SH-SY5Y (cell line): Measurements from ENCODE around the gene EXOC7.

Experiments used
- GATA2 ChIP-seq: IDR thresholded peaks from 2 replicates; pipeline ENCODE4 v1.6.1; 2011; ENCODE audit warnings: mild to moderate bottlenecking, low read depth, low read length
- GATA3 ChIP-seq: IDR thresholded peaks from 2 replicates; pipeline ENCODE4 v1.6.1; 2011; ENCODE audit warnings: low read depth, mild to moderate bottlenecking, low read length, moderate library complexity

GRCh38 chr17:76040376-76040775, 63.2 kb downstream of the EXOC7 start:
- TF ChIP-seq GATA2 (no peak), GATA3 (no peak)
